H9 (cell line): Measurements from ENCODE around the gene TRAPPC14. TPM values are rescaled to one million over a fixed set of nuclear protein-coding genes. Genes with fewer than 3 reads are reported as not detected.

ENCODE experiments used
- DNase-seq: peaks from one replicate; pipeline ENCODE4 v3.0.0-alpha.2; 2017
- H2AFZ ChIP-seq: one replicate; pipeline ENCODE4 v1.6.1; 2013; ENCODE audit warnings: mild to moderate bottlenecking, low read length, control low read depth, moderate library complexity
- H2AK5ac ChIP-seq: 2 replicates; pipeline ENCODE4 v1.6.1; 2013; ENCODE audit warnings: low read length, control low read depth, mixed read lengths; ENCODE audit not compliant: insufficient read length
- H2BK120ac ChIP-seq: one replicate; pipeline ENCODE4 v1.6.1; 2013; ENCODE audit warnings: low read depth, mild to moderate bottlenecking, low read length, control low read depth, inconsistent platforms; ENCODE audit not compliant: poor library complexity, severe bottlenecking
- H2BK12ac ChIP-seq: 2 replicates; pipeline ENCODE4 v1.6.1; 2013; ENCODE audit warnings: low read length, control low read depth, mixed read lengths, low read depth; ENCODE audit not compliant: insufficient read length
- H2BK15ac ChIP-seq: 2 replicates; pipeline ENCODE4 v1.6.1; 2013; ENCODE audit warnings: low read depth, low read length, control low read depth
- H2BK20ac ChIP-seq: one replicate; pipeline ENCODE4 v1.6.1; 2013; ENCODE audit warnings: low read depth, mild to moderate bottlenecking, low read length, control low read depth, inconsistent platforms; ENCODE audit not compliant: poor library complexity, severe bottlenecking
- H2BK5ac ChIP-seq: 2 replicates; pipeline ENCODE4 v1.6.1; 2013; ENCODE audit warnings: low read length, control low read depth, mixed read lengths; ENCODE audit not compliant: insufficient read length
- H3K14ac ChIP-seq: 2 replicates; pipeline ENCODE4 v1.6.1; 2013; ENCODE audit warnings: low read length, control low read depth; ENCODE audit not compliant: insufficient read depth
- H3K18ac ChIP-seq: 2 replicates; pipeline ENCODE4 v1.6.1; 2013; ENCODE audit warnings: low read depth, mild to moderate bottlenecking, mixed read lengths, low read length, control low read depth; ENCODE audit not compliant: insufficient read length
- H3K23ac ChIP-seq: 2 replicates; pipeline ENCODE4 v1.6.1; 2013; ENCODE audit warnings: low read length, control low read depth, mixed read lengths, low read depth; ENCODE audit not compliant: insufficient read length
- H3K23me2 ChIP-seq: 2 replicates; pipeline ENCODE4 v1.6.1; 2013; ENCODE audit warnings: low read depth, mild to moderate bottlenecking, mixed read lengths, low read length, control low read depth; ENCODE audit not compliant: insufficient read length, poor library complexity, severe bottlenecking
- H3K27ac ChIP-seq: 2 replicates; pipeline ENCODE4 v1.5.1; 2013; ENCODE audit warnings: low read length, control low read depth, mixed read lengths, low read depth; ENCODE audit not compliant: insufficient read length
- H3K27me3 ChIP-seq: 2 replicates; pipeline ENCODE4 v1.6.1; 2013; ENCODE audit warnings: low read length, control low read depth, inconsistent platforms; ENCODE audit not compliant: insufficient read depth
- H3K4ac ChIP-seq: 2 replicates; pipeline ENCODE4 v1.6.1; 2013; ENCODE audit warnings: low read depth, mild to moderate bottlenecking, control low read depth, inconsistent platforms, low read length, moderate library complexity
- H3K4me1 ChIP-seq: 2 replicates; pipeline ENCODE4 v1.6.1; 2013; ENCODE audit warnings: low read length, control low read depth, inconsistent platforms; ENCODE audit not compliant: insufficient read depth
- H3K4me2 ChIP-seq: 2 replicates; pipeline ENCODE4 v1.6.1; 2013; ENCODE audit warnings: low read length, control low read depth, mixed read lengths; ENCODE audit not compliant: insufficient read length, insufficient read depth
- H3K56ac ChIP-seq: 2 replicates; pipeline ENCODE4 v1.6.1; 2013; ENCODE audit warnings: low read depth, mild to moderate bottlenecking, mixed read lengths, low read length, control low read depth; ENCODE audit not compliant: insufficient read length
- H3K79me1 ChIP-seq: 2 replicates; pipeline ENCODE4 v1.6.1; 2013; ENCODE audit warnings: low read depth, mild to moderate bottlenecking, moderate library complexity, low read length, control low read depth, inconsistent platforms; ENCODE audit not compliant: insufficient read depth, poor library complexity, severe bottlenecking
- H3K79me2 ChIP-seq: 2 replicates; pipeline ENCODE4 v1.6.1; 2013; ENCODE audit warnings: low read length, control low read depth, inconsistent platforms; ENCODE audit not compliant: insufficient read depth
- H3K9ac ChIP-seq: 2 replicates; pipeline ENCODE4 v1.6.1; 2013; ENCODE audit warnings: low read length, control low read depth, mixed read lengths; ENCODE audit not compliant: insufficient read length; ENCODE audit errors: extremely low read depth
- H3K9me3 ChIP-seq: one replicate; pipeline ENCODE4 v1.6.1; 2013; ENCODE audit warnings: low read depth, low read length, inconsistent platforms; ENCODE audit not compliant: control insufficient read depth
- H3T11ph ChIP-seq: one replicate; pipeline ENCODE4 v1.6.1; 2013; ENCODE audit warnings: mild to moderate bottlenecking, low read length, control low read depth, inconsistent platforms
- H4K20me1 ChIP-seq: one replicate; pipeline ENCODE4 v1.6.1; 2013; ENCODE audit not compliant: control insufficient read depth, insufficient read length, insufficient read depth
- H4K5ac ChIP-seq: 2 replicates; pipeline ENCODE4 v1.6.1; 2013; ENCODE audit warnings: low read depth, mild to moderate bottlenecking, mixed read lengths, low read length, control low read depth; ENCODE audit not compliant: insufficient read length
- H4K8ac ChIP-seq: replicated peaks from 2 replicates; pipeline ENCODE4 v1.6.1; 2013; ENCODE audit warnings: low read length, control low read depth, mixed read lengths, low read depth; ENCODE audit not compliant: insufficient read length
- H4K91ac ChIP-seq: 2 replicates; pipeline ENCODE4 v1.6.1; 2013; ENCODE audit warnings: low read depth, mild to moderate bottlenecking, moderate library complexity, mixed read lengths, low read length, control low read depth; ENCODE audit not compliant: insufficient read length
- H3K27ac Mint-ChIP-seq, 3 experiments: 2 replicates in 2 of 3; 3 replicates in 1 of 3; pipeline ENCODE4 v1.8.0; 2020 to 2021; ENCODE audit warnings: mixed read lengths in 3 of 3, mild to moderate bottlenecking in 1 of 3, moderate library complexity in 1 of 3
- H3K27me3 Mint-ChIP-seq: 2 replicates; pipeline ENCODE4 v1.8.0; 2021; ENCODE audit warnings: low read depth, mild to moderate bottlenecking, moderate library complexity, mixed read lengths
- H3K36me3 Mint-ChIP-seq, 3 experiments: 2 replicates in 2 of 3; 3 replicates in 1 of 3; pipeline ENCODE4 v1.8.0; 2020 to 2021; ENCODE audit warnings: low read depth in 3 of 3, mixed read lengths in 3 of 3; ENCODE audit not compliant: insufficient read depth in 1 of 3
- H3K4me1 Mint-ChIP-seq, 2 experiments: 2 replicates each; pipeline ENCODE4 v1.8.0; 2020; ENCODE audit warnings: mixed read lengths in 2 of 2
- H3K4me3 Mint-ChIP-seq, 2 experiments: 2 replicates in 1 of 2; 3 replicates in 1 of 2; pipeline ENCODE4 v1.8.0; 2020 to 2021; ENCODE audit warnings: mild to moderate bottlenecking in 2 of 2, mixed read lengths in 2 of 2, moderate library complexity in 1 of 2
- H3K9me3 Mint-ChIP-seq, 2 experiments: 2 replicates in 1 of 2; 3 replicates in 1 of 2; pipeline ENCODE4 v1.8.0; 2020; ENCODE audit warnings: mild to moderate bottlenecking in 2 of 2, mixed read lengths in 2 of 2, moderate library complexity in 1 of 2
- CTCF ChIP-seq: fragments of 200-600 bp; sonication (generic); conservative IDR thresholded peaks from 3 replicates; pipeline ENCODE4 v1.8.0; 2021; ENCODE audit warnings: antibody characterized with exemption, mild to moderate bottlenecking
- WGBS: extraction: QIAGEN DNeasy Blood & Tissue Kit; methylation state at CpG from one replicate; pipeline ENCODE4 v1.1.7; 2013; ENCODE audit warnings: missing lambda C conversion rate, low lambda C conversion rate, mixed read lengths; ENCODE audit not compliant: insufficient read length; ENCODE audit errors: extremely low coverage; 5-methylcytosine and 5-hydroxymethylcytosine counted together
- total RNA-seq: library from RNA; stranded (reverse); gene quantifications from 2 replicates; pipeline ENCODE4 v1.2.1, GENCODE V29; 2021

TRAPPC14 gene
- total RNA-seq, 1 experiment from 2014 or later: 32.8 TPM

GRCh38 chr7:100156331-100157068, 2.0 kb downstream of the TRAPPC14 start:
- no peak overlapping the region for H3K9ac ChIP-seq
- no peaks in the 10 kb centered on the region for H3K9me3 Mint-ChIP-seq
- H3K4ac ChIP-seq: no peak overlapping the region
- H3K4me1 ChIP-seq: no peaks in the 10 kb centered on the region; the same call in 1 of the 2 replicates
- no peaks in the 10 kb centered on the region for H3K79me2 ChIP-seq
- no CpG with 5 or more reads among the region's 16 CpGs for WGBS
- H3T11ph ChIP-seq: no peak overlapping the region
- TF ChIP-seq CTCF: no peak
- no peak overlapping the region for H3K14ac ChIP-seq
- no peak overlapping the region for H3K27ac ChIP-seq
- no peaks in the 10 kb centered on the region for H3K27me3 ChIP-seq
- H3K27me3 Mint-ChIP-seq: no peaks in the 10 kb centered on the region; the same call in 1 of the 2 replicates
- H2BK12ac ChIP-seq: no peak overlapping the region
- H4K20me1 ChIP-seq: no peaks in the 10 kb centered on the region
- H2BK20ac ChIP-seq: no peak overlapping the region
- no peak overlapping the region for H2AFZ ChIP-seq
- H3K4me3 Mint-ChIP-seq: peak overlapping the region; percentile 75 to 82
- H2AK5ac ChIP-seq: no peak overlapping the region
- no peak overlapping the region for H3K18ac ChIP-seq
- H2BK120ac ChIP-seq: no peak overlapping the region
- no peak overlapping the region for H2BK15ac ChIP-seq
- H3K36me3 Mint-ChIP-seq: peaks cover 21 to 54% (median 53%) of the 10 kb centered on the region in 3 experiments; a peak in 6 of 7 replicates
- no peaks in the 10 kb centered on the region for H3K9me3 ChIP-seq
- H4K5ac ChIP-seq: no peak overlapping the region
- no peak overlapping the region for H4K8ac ChIP-seq
- no peak overlapping the region for H4K91ac ChIP-seq
- peaks cover 10% of the 10 kb centered on the region for H3K23me2 ChIP-seq
- H3K4me1 Mint-ChIP-seq: peaks cover 17 to 28% of the 10 kb centered on the region in 2 experiments
- no peak overlapping the region for H3K56ac ChIP-seq
- peak overlapping the region; percentile 92 for H3K4me2 ChIP-seq
- H2BK5ac ChIP-seq: no peak overlapping the region
- H3K79me1 ChIP-seq: peaks cover 2% of the 10 kb centered on the region
- DNase-seq: no peak
- H3K23ac ChIP-seq: no peak overlapping the region
- no peak overlapping the region for H3K27ac Mint-ChIP-seq
